Measurements from ENCODE around the gene DALRD3.
"Not testable (repeated sequence)": the region's sequence is repeated elsewhere in the genome, so short reads cannot be mapped to it uniquely, and the experiment has no call there.

DALRD3 gene

GRCh38 chr3:49012441-49013017 is 5.9 kb downstream of the DALRD3 start:
- no peak for TF ChIP-seq CTCF (IDR thresholded peaks at IDR 0.05)
- no peak overlapping the region for H3K4me3 ChIP-seq
- no peak for DNase-seq (ENCODE audit: low spot score)
- no peak overlapping the region for H3K27ac ChIP-seq

DNA sequence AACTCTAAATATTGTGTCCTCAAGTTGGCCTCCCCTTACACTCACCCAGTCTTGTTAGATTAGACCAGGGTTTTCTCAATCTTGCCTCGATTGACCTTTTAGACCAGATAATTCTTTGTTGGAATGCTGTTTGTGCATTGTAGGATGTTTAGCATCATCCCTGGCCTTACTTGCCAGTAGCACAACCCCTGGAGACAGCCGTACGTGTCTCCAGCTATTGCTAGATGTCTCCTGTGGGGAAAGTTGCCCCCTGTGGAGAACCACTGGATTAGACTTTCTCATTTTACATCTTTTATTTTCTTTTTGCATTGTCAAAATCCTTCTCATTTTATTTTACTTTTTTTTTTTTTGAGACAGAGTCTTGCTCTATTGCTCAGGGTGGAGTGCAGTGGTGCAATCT is 9.0 kb downstream of the DALRD3 start:
- no peak overlapping the region for H3K4me3 ChIP-seq
- TF ChIP-seq CTCF (IDR thresholded peaks at IDR 0.05) = no peak
- no peak for DNase-seq (ENCODE audit: low spot score)
- no peak overlapping the region for H3K27ac ChIP-seq

DNA sequence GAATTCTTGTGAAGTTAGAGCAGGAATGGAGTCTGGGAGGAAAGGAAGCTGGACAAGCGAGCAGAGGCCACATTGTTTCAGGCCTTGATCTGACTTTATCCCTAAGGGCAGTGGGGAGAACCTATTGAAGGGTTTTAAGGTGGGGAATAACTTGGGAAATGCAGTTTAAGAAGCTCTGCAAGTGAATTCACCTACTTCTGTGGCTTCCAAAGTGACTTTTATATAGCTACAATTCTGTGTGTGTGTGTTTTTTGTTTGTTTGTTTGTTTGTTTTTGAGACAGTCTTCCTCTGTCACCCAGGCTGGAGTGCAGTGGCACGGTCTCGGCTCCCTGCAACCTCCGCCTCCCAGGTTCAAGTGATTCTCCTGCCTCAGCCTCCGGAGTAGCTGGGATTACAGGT is 9.8 kb downstream of the DALRD3 start:
- DNase-seq (ENCODE audit: low spot score) = not testable (repeated sequence)
- Histone ChIP-seq H3K4me3 (peak overlapping the region; percentile 91), H3K27ac (peak overlapping the region; percentile 89 to 91)

DNA sequence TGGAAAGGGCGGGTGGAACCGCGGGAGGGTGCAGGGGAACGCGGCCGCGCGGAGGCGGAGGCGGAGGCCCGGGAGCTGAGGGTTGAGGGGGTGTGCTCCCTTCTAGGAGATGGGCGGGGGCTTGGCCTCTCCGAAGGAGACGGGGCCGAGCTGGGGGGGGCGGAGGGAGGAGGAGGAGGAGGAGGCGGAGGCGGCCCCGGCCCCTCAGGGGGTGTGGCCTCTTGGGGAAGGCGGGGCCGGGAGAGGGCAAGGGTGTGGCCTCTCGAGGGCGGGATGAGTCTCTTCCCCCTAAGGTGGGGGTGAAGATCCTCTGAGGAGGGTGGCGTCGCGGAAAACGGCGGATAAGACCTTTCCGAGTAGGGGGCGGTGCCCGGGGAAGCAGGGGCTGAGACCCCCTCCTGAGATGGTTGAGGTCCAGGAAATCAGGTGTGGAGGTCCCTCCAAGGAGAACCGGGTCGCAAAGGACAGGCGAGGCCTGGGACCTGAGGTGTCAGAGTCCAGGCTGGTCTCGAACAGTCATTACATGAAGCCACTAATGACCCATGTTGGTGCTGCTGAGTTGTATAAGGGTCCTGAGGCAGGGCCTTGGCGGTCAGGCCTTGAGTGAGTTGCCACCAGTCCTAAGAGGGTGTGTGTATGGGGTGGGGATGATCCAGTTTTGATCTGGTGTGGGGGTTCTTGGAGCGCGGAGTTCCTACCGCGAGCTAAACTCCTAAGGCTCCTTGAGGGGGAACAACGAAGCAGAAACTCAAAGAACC is 10.4 kb downstream of the DALRD3 start:
- peak; percentile 93 for DNase-seq (ENCODE audit: low spot score)
- Histone ChIP-seq H3K4me3 (peak overlapping the region; percentile 91), H3K27ac (peak overlapping the region; percentile 89 to 91)
- TF ChIP-seq CTCF (IDR thresholded peaks at IDR 0.05) = no peak

GRCh38 chr3:49007068-49007770 is 11.2 kb downstream of the DALRD3 start, which contains the start of gene WDR6:
WDR6 (plus strand) TSS chr3:49007391; CDS start chr3:49007432, 41 bp downstream.
- peak; percentile 98 for DNase-seq (ENCODE audit: low spot score)
- TF ChIP-seq CTCF (IDR thresholded peaks at IDR 0.05) = no peak
- H3K4me3 ChIP-seq = peak within 1 kb of the TSS; percentile 91
- peak within 1 kb of the TSS; percentile 89 to 91 for H3K27ac ChIP-seq

DNA sequence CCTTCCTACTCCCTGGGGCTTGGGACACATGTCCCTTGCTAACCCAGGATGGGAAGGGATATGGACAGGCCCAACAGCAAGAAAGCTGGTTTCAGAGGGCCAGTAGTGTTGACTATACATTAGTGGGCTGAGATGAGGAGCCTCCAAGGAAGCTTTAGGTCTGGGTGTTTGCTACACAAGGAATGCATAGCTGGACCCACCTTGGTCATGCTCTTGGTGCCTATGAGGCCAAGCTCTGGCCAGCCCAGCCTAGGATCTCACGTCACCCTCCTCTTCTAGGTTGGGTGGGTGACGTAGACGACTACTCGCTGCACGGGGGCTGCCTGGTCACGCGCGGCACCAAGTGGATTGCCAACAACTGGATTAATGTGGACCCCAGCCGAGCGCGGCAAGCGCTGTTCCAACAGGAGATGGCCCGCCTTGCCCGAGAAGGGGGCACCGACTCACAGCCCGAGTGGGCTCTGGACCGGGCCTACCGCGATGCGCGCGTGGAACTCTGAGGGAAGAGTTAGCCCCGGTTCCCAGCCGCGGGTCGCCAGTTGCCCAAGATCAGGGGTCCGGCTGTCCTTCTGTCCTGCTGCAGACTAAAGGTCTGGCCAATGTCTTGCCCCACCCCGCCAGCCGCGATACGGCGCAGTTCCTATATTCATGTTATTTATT is 11.8 kb downstream of the DALRD3 start:
- H3K4me3 ChIP-seq = peak overlapping the region; percentile 91
- TF ChIP-seq CTCF (IDR thresholded peaks at IDR 0.05) = no peak
- no peak for DNase-seq (ENCODE audit: low spot score)
- H3K27ac ChIP-seq = peak overlapping the region; percentile 89 to 91

DNA sequence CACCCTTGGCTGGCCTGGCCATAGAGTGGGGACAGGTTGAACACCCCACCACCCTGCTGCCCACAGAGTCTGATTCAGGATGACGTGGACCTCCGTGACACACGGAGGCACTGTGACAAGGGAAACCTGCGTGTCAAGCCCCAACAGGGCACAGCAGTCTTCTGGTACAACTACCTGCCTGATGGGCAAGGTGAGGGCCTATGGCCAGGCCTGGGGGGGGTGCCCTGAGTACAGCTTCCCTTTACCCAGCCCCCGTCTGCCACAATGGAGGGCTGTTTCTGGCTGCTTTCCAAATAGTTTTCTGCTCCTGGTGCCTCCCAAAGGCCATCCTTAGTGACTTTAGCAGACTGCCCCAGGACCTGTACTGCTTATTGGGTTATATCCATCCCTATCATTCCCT is 12.4 kb downstream of the DALRD3 start:
- peak overlapping the region; percentile 91 for H3K4me3 ChIP-seq
- DNase-seq (ENCODE audit: low spot score) = no peak
- no peak for TF ChIP-seq CTCF (IDR thresholded peaks at IDR 0.05)

More for the DNA sequence above, 12.4 kb downstream of the DALRD3 start:
- peak overlapping the region; percentile 89 to 91 for H3K27ac ChIP-seq

Measured in coronary artery (tissue), 2 donors.